GM13977 (cell line): ENCODE data around the gene ANP32B.
"Not testable (repeated sequence)": the region's sequence is repeated elsewhere in the genome, so short reads cannot be mapped to it uniquely, and the experiment has no call there.

ENCODE experiments used
- DNase-seq: peaks from one replicate; pipeline ENCODE4 v3.0.0; 2012; ENCODE audit warnings: low spot score
- CTCF ChIP-seq: IDR thresholded peaks from 2 replicates; pipeline ENCODE4 v1.5.1; 2012; ENCODE audit warnings: mild to moderate bottlenecking, control low read depth; ENCODE audit not compliant: insufficient read depth; ENCODE audit errors: extremely low read depth, missing control alignments
- in situ Hi-C: fragments of 300-500 bp; cut with MboI; formaldehyde crosslinking; loops from one replicate; pipeline ENCODE4 v1.12.0; 2022; ENCODE audit warnings: low sequenced_read_pairs, low pct_unique_long_range_greater_than_20kb, mixed read lengths, inconsistent platforms; ENCODE audit not compliant: unreplicated experiment

ANP32B gene

GRCh38 chr9:97940741-97941140, 42.4 kb upstream of the ANP32B start:
- no peak for DNase-seq
- in situ Hi-C loops: loop anchor here (25.0 kb wide), 1 partner anchor 322 kb away; the partner anchor contains the start of gene TBC1D2
- TF ChIP-seq CTCF: no peak

GRCh38 chr9:97941323-97941722, 41.8 kb upstream of the ANP32B start:
- no peak for TF ChIP-seq CTCF
- in situ Hi-C loops: loop anchor here (25.0 kb wide), 1 partner anchor 321 kb away; the partner anchor contains the start of gene TBC1D2
- DNase-seq: no peak

- no peak for TF ChIP-seq CTCF
- DNase-seq: no peak
- in situ Hi-C loops: loop anchor here (25.0 kb wide), 1 partner anchor 319 kb away; the partner anchor contains the start of gene TBC1D2
Observed at GRCh38 chr9:97943308-97943855, 39.8 kb upstream of the ANP32B start.

- no peak for DNase-seq
- in situ Hi-C loops: loop anchor here (25.0 kb wide), 1 partner anchor 318 kb away; the partner anchor contains the start of gene TBC1D2
- TF ChIP-seq CTCF: no peak
Observed at GRCh38 chr9:97944612-97945011, 38.5 kb upstream of the ANP32B start.

- not testable (repeated sequence) for DNase-seq
- in situ Hi-C loops: loop anchor here (25.0 kb wide), 1 partner anchor 317 kb away; the partner anchor contains the start of gene TBC1D2
Observed at GRCh38 chr9:97945470-97945869, 37.7 kb upstream of the ANP32B start.

- in situ Hi-C loops: loop anchor here (25.0 kb wide), 1 partner anchor 315 kb away; the partner anchor contains the start of gene TBC1D2
- not testable (repeated sequence) for DNase-seq
Observed at GRCh38 chr9:97947094-97947493, 36.0 kb upstream of the ANP32B start.

GRCh38 chr9:97950873-97951272, 32.3 kb upstream of the ANP32B start:
- DNase-seq, in situ Hi-C loops: not testable (repeated sequence)

GRCh38 chr9:97954550-97954989, 28.6 kb upstream of the ANP32B start:
- peak; percentile 72 for DNase-seq
- in situ Hi-C loops: no loop called here
- peak; percentile 75 for TF ChIP-seq CTCF
